B cell (primary cell): Measurements from ENCODE around the gene SEPTIN2.
"Not testable (repeated sequence)": the region's sequence is repeated elsewhere in the genome, so short reads cannot be mapped to it uniquely, and the experiment has no call there.

Source experiments
- EZH2 ChIP-seq: IDR thresholded peaks from 2 replicates; pipeline ENCODE4 v1.6.1; 2012; ENCODE audit warnings: borderline replicate concordance, low read depth, mild to moderate bottlenecking, moderate library complexity, low read length; ENCODE audit not compliant: insufficient read depth, poor library complexity, severe bottlenecking
- TF ChIP-seq, protein P1 (sequence below): fragments of 200-600 bp; IDR thresholded peaks from one replicate; pipeline ENCODE4 v1.8.0; 2022; ENCODE audit warnings: antibody characterized with exemption, mild to moderate bottlenecking

DNA sequence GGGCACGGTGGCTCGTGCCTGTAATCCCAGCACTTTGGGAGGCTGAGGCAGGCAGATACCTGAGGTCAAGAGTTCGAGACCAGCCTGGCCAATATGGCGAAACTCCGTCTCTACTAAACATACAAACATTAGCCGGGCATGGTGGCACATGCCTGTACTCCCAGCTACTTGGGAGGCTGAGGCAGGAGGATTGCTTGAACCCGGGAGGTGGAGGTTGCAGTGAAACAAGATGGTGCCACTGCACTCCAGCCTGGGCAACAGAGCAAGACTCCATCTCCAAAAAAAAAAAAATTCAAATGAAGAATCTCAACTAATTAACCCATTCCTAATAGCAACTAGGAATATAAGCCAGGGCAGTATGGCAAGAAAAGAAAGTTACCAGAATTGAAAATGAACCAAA is 37.4 kb upstream of the SEPTIN2 start:
- TF ChIP-seq, protein P1, sequence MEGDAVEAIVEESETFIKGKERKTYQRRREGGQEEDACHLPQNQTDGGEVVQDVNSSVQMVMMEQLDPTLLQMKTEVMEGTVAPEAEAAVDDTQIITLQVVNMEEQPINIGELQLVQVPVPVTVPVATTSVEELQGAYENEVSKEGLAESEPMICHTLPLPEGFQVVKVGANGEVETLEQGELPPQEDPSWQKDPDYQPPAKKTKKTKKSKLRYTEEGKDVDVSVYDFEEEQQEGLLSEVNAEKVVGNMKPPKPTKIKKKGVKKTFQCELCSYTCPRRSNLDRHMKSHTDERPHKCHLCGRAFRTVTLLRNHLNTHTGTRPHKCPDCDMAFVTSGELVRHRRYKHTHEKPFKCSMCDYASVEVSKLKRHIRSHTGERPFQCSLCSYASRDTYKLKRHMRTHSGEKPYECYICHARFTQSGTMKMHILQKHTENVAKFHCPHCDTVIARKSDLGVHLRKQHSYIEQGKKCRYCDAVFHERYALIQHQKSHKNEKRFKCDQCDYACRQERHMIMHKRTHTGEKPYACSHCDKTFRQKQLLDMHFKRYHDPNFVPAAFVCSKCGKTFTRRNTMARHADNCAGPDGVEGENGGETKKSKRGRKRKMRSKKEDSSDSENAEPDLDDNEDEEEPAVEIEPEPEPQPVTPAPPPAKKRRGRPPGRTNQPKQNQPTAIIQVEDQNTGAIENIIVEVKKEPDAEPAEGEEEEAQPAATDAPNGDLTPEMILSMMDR: not testable (repeated sequence)
- TF ChIP-seq EZH2: not testable (repeated sequence)
